Panc1 (cell line): ENCODE measurements around the gene BRME1. TPM values are rescaled to one million over a fixed set of nuclear protein-coding genes. Genes with fewer than 3 reads are reported as not detected.

Source experiments
- ATAC-seq: fragments of 200-7000 bp; cut with Tn5 transposase; 2 replicates; pipeline ENCODE4 v1.9.1; 2020; ENCODE audit warnings: mild to moderate bottlenecking, moderate library complexity
- BruUV-seq: library from RNA; stranded (reverse); fragments of 400-500 nt; replicated peaks from 2 replicates; lab custom pipeline; 2021; lab: Mats Ljungman, UMichigan
- CTCF ChIA-PET: fragments of 300-600 bp; sonication (Branson Sonifier 250); formaldehyde crosslinking; loops from one replicate; lab custom pipeline; 2022; ENCODE audit warnings: antibody characterized with exemption; lab: Charles Lee
- POLR2A ChIA-PET: fragments of 300-600 bp; sonication (Branson Sonifier 250); formaldehyde crosslinking; loops from one replicate; lab custom pipeline; 2022; ENCODE audit warnings: antibody characterized with exemption; lab: Charles Lee
- DNase-seq: peaks from one replicate; pipeline ENCODE4 v3.0.0-alpha.2; 2010; ENCODE audit warnings: low read depth, low spot score
- H3K27ac ChIP-seq: 2 replicates; pipeline ENCODE4 v1.5.1; 2011; ENCODE audit warnings: mild to moderate bottlenecking, low read length, inconsistent platforms
- H3K27me3 ChIP-seq: fragments of 200-500 bp; sonication (Bioruptor generic); 2 replicates; pipeline ENCODE4 v1.6.0; 2014; ENCODE audit warnings: low read length, inconsistent platforms; ENCODE audit not compliant: control insufficient read depth, insufficient read depth
- H3K36me3 ChIP-seq: fragments of 200-500 bp; sonication (Bioruptor generic); 2 replicates; pipeline ENCODE4 v1.5.1; 2014; ENCODE audit warnings: inconsistent platforms, mild to moderate bottlenecking, low read length, moderate library complexity; ENCODE audit not compliant: control insufficient read depth, insufficient read depth
- H3K4me1 ChIP-seq: 2 replicates; pipeline ENCODE4 v1.5.1; 2011; ENCODE audit warnings: inconsistent platforms, mild to moderate bottlenecking, low read length, moderate library complexity; ENCODE audit not compliant: control insufficient read depth, insufficient read depth
- H3K4me3 ChIP-seq, 2 experiments: 2 replicates each; pipeline ENCODE4 v1.5.1; 2011 to 2012; ENCODE audit warnings: low read depth in 2 of 2, low read length in 2 of 2, mild to moderate bottlenecking in 2 of 2, inconsistent platforms in 1 of 2, moderate library complexity in 1 of 2
- H3K9me3 ChIP-seq: fragments of 200-500 bp; sonication (Bioruptor generic); 2 replicates; pipeline ENCODE4 v1.5.1; 2014; ENCODE audit warnings: low read depth, mild to moderate bottlenecking, inconsistent platforms, low read length, moderate library complexity; ENCODE audit not compliant: control insufficient read depth, insufficient read depth
- POLR2AphosphoS5 ChIP-seq: IDR thresholded peaks from 2 replicates; pipeline ENCODE4 v1.6.1; 2012; ENCODE audit warnings: mild to moderate bottlenecking, low read depth, low read length, moderate library complexity
- SIN3A ChIP-seq: IDR thresholded peaks from 2 replicates; pipeline ENCODE4 v1.6.1; 2012; ENCODE audit warnings: low read depth, mild to moderate bottlenecking, low read length, moderate library complexity, borderline replicate concordance; ENCODE audit not compliant: insufficient read depth
- TCF7L2 ChIP-seq: IDR thresholded peaks from 2 replicates; pipeline ENCODE4 v1.6.1; 2011; ENCODE audit warnings: mild to moderate bottlenecking, low read depth, low read length, inconsistent platforms
- in situ Hi-C: cut with HindIII; loops from 2 replicates; pipeline ENCODE4 v1.10.0; 2016; ENCODE audit warnings: low sequenced_read_pairs, low pct_unique_long_range_greater_than_20kb
- intact Hi-C: fragments of 100-400 bp; cut with micrococcal nuclease; formaldehyde crosslinking; loops from one replicate; pipeline ENCODE4 v1.10.0; 2022; ENCODE audit not compliant: unreplicated experiment
- total RNA-seq: library from RNA; stranded (reverse); gene quantifications from one replicate; pipeline ENCODE4 v1.2.1, GENCODE V29; 2021; ENCODE audit not compliant: unreplicated experiment
- TF ChIP-seq, protein P1 (sequence below): fragments of 450-650 bp; IDR thresholded peaks from 2 replicates; pipeline ENCODE4 v1.5.1; 2017; ENCODE audit warnings: mild to moderate bottlenecking
- TF ChIP-seq, protein P2 (sequence below), 2 experiments: IDR thresholded peaks; 2 replicates each; pipeline ENCODE4 v1.6.1; 2011 to 2012; ENCODE audit warnings: low read depth in 2 of 2, control low read depth in 1 of 2, low read length in 1 of 2, mild to moderate bottlenecking in 1 of 2, moderate library complexity in 1 of 2; ENCODE audit not compliant: insufficient read depth in 1 of 2

Gene BRME1
- total RNA-seq, 1 experiment from 2014 or later, result 6.5 TPM

- POLR2A ChIA-PET, result no interaction called here
- Histone ChIP-seq H3K4me3 (no peak overlapping the region), H3K9me3 (no peaks in the 10 kb centered on the region), H3K27me3 (no peaks in the 10 kb centered on the region), H3K27ac (no peak overlapping the region), H3K36me3 (no peaks in the 10 kb centered on the region), H3K4me1 (peaks cover 16% of the 10 kb centered on the region)
- no peak for ATAC-seq
- CTCF ChIA-PET, result no interaction called here
- TF ChIP-seq, protein P1, sequence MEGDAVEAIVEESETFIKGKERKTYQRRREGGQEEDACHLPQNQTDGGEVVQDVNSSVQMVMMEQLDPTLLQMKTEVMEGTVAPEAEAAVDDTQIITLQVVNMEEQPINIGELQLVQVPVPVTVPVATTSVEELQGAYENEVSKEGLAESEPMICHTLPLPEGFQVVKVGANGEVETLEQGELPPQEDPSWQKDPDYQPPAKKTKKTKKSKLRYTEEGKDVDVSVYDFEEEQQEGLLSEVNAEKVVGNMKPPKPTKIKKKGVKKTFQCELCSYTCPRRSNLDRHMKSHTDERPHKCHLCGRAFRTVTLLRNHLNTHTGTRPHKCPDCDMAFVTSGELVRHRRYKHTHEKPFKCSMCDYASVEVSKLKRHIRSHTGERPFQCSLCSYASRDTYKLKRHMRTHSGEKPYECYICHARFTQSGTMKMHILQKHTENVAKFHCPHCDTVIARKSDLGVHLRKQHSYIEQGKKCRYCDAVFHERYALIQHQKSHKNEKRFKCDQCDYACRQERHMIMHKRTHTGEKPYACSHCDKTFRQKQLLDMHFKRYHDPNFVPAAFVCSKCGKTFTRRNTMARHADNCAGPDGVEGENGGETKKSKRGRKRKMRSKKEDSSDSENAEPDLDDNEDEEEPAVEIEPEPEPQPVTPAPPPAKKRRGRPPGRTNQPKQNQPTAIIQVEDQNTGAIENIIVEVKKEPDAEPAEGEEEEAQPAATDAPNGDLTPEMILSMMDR, result no peak
- TF ChIP-seq TCF7L2 (no peak), SIN3A (no peak), POLR2AphosphoS5 (no peak)
- TF ChIP-seq, protein P2, sequence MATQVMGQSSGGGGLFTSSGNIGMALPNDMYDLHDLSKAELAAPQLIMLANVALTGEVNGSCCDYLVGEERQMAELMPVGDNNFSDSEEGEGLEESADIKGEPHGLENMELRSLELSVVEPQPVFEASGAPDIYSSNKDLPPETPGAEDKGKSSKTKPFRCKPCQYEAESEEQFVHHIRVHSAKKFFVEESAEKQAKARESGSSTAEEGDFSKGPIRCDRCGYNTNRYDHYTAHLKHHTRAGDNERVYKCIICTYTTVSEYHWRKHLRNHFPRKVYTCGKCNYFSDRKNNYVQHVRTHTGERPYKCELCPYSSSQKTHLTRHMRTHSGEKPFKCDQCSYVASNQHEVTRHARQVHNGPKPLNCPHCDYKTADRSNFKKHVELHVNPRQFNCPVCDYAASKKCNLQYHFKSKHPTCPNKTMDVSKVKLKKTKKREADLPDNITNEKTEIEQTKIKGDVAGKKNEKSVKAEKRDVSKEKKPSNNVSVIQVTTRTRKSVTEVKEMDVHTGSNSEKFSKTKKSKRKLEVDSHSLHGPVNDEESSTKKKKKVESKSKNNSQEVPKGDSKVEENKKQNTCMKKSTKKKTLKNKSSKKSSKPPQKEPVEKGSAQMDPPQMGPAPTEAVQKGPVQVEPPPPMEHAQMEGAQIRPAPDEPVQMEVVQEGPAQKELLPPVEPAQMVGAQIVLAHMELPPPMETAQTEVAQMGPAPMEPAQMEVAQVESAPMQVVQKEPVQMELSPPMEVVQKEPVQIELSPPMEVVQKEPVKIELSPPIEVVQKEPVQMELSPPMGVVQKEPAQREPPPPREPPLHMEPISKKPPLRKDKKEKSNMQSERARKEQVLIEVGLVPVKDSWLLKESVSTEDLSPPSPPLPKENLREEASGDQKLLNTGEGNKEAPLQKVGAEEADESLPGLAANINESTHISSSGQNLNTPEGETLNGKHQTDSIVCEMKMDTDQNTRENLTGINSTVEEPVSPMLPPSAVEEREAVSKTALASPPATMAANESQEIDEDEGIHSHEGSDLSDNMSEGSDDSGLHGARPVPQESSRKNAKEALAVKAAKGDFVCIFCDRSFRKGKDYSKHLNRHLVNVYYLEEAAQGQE (IDR thresholded peaks at IDR 0.05; ENCODE audit: insufficient read depth in 1 of 2, low read depth in 2 of 2, low read length in 1 of 2), result no peak
- intact Hi-C loops, result loop anchor here (5.0 kb wide), 1 partner anchor 194 kb away; no protein-coding TSS in a partner anchor
- DNase-seq, result no peak
- in situ Hi-C loops, result no loop called here
- BruUV-seq, result no TSS peak
Observed at GRCh38 chr19:13883516-13884064, 22.3 kb downstream of the BRME1 start.

GRCh38 chr19:13882836-13883235, 23.1 kb downstream of the BRME1 start:
- Histone ChIP-seq H3K36me3 (no peaks in the 10 kb centered on the region), H3K27me3 (no peaks in the 10 kb centered on the region), H3K9me3 (no peaks in the 10 kb centered on the region), H3K4me3 (no peak overlapping the region), H3K4me1 (peaks cover 16% of the 10 kb centered on the region), H3K27ac (no peak overlapping the region)
- DNase-seq (no peak), ATAC-seq (no peak)
- TF ChIP-seq POLR2AphosphoS5 (no peak), SIN3A (no peak), TCF7L2 (no peak)
- TF ChIP-seq, protein P2 (IDR thresholded peaks at IDR 0.05; ENCODE audit: insufficient read depth in 1 of 2, low read depth in 2 of 2, low read length in 1 of 2), result no peak
- TF ChIP-seq, protein P1, result no peak
- intact Hi-C loops, result loop anchor here (5.0 kb wide), 1 partner anchor 194 kb away; no protein-coding TSS in a partner anchor
- ChIA-PET CTCF (no interaction called here), POLR2A (no interaction called here)
- BruUV-seq, result no TSS peak
- in situ Hi-C loops, result no loop called here
